ENCODE data around the gene ARMH1.

DNA sequence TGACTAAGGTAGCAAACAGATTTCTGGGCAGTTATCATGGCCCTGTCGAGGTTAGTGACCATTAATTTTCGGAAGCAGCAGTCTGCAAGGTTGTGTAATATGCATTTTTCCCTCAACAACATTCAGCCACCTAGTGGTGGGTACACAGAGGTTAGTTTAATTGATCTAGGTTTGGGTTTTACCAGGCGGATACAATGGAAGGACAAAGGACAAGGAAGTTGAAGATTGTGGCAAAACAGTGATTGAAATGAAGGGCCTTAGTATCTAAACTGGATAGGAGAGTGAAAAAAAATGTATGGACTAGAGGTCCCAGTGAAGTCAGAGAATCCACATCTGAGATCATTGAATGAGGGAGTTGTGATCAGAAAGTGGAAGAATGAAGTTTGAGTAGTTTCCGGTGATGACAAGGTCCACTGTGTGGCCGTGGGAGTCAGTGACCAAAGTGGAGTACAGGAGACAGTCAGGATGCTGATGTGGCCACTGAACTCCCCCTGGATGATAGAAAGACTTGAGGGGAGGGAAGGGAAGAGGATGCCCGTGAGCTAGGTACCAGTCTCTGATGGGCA is 2.8 kb downstream of the ARMH1 start:
- no peak for TF ChIP-seq TARDBP (IDR thresholded peaks at IDR 0.05)
- TF ChIP-seq FOXK2 (IDR thresholded peaks at IDR 0.05), result no peak
- TF ChIP-seq BHLHE40 (IDR thresholded peaks at IDR 0.05; ENCODE audit: borderline replicate concordance), result no peak
- no peak for TF ChIP-seq NFRKB (IDR thresholded peaks at IDR 0.05)
- TF ChIP-seq FOXM1 (IDR thresholded peaks at IDR 0.05; ENCODE audit: borderline replicate concordance), result no peak
- no peak for TF ChIP-seq L3MBTL2 (conservative IDR thresholded peaks at IDR 0.05)
- TF ChIP-seq SUZ12 (IDR thresholded peaks at IDR 0.05), result no peak

Measured in HEK293T (cell line).